ENCODE measurements around the gene KIRREL3. TPM values are rescaled to one million over a fixed set of nuclear protein-coding genes. Genes with fewer than 3 reads are reported as not detected.

Gene KIRREL3
- polyA plus RNA-seq, 1 of the 3 experiments (the other 2 are of a cell fraction), result 3.7 TPM

DNA sequence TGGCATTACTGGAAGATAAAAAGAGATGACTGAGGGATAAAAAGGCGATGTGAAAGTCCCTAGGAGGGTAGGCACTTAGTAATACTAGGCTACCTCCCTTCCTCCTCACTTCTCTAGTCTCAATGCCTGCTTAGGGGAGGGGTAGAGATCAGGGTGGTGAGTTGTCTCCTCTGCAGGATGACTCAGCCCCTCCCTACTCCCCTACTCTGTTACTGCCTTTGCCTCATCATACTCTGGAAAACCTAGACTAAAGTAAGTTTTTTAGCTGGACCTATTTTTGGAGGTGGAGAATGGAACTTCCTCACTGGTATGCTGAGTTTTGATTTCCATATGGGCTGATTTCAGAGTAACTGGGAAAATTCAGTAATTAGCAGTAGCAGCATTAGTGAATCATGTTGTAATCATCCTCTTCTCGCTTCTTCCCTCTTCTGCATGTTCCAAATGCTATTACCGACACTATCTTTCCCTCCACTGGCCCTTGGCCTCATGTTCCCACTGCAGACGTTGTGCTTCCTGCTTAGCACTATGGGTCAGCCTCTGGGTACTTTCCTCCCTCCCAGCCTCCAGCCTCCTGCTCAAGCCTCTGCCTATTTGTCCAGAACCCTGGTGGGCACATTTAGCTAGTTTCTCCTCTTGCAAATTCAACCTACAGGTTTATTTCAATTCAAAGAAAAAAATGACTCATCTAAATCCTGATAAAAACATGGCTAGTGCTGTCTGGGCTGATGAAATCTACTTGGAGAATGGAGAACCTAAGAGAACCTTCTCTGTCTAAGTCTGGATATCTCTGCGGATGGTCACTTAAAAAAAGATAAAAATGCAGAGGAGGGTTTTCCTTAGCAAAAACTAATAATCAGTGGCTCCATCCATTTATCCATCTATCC lies 363.4 kb downstream of the KIRREL3 start:
- H3K9me3 ChIP-seq, result no peaks in the 10 kb centered on the region
- H3K4me1 ChIP-seq (ENCODE audit: control insufficient read depth in 1 of 2, insufficient read depth in 2 of 2, low read depth in 1 of 2, low read length in 1 of 2), result peaks cover 9 to 28% of the 10 kb centered on the region in 2 experiments
- no peaks in the 10 kb centered on the region for H3K27me3 ChIP-seq (ENCODE audit: insufficient read depth)
- no peak overlapping the region for H2AFZ ChIP-seq (ENCODE audit: low read depth)
- H3K9ac ChIP-seq, result peak overlapping the region; percentile 59
- peaks cover 26% of the 10 kb centered on the region for H3F3A ChIP-seq (replicated peaks; ENCODE audit: insufficient read depth)
- peak overlapping the region; percentile 67 for H3K4me2 ChIP-seq
- H3K36me3 ChIP-seq (replicated peaks in 1 of 2; ENCODE audit: control insufficient read depth in 1 of 2, insufficient read depth in 2 of 2, low read length in 1 of 2), result no peaks in the 10 kb centered on the region
- H3K27ac ChIP-seq (ENCODE audit: low read depth in 2 of 2, low read length in 1 of 2), result peak overlapping the region; percentile 34 to 90; a peak in 3 of 4 replicates
- H3K9me2 ChIP-seq, result no peaks in the 10 kb centered on the region
- DNase-seq, result no peak
- 30% methylated on average over 5 of the region's 5 CpGs for WGBS (ENCODE audit: low lambda C conversion rate)
- ChIA-PET CTCF (interaction anchor here (1.6 kb wide), 1 partner anchor 30 kb away, joined by 9 read pairs; no protein-coding TSS in a partner anchor), POLR2A (no interaction called here)
- peak overlapping the region in 1 of 2 experiments; percentile 31; a peak in 2 of 4 replicates for H3K4me3 ChIP-seq (ENCODE audit: low read depth in 2 of 2, low read length in 1 of 2)
- no peak for TF ChIP-seq EZH2phosphoT487 (IDR thresholded peaks at IDR 0.05; ENCODE audit: borderline replicate concordance, low read depth)
- no peak for TF ChIP-seq TAF1 (IDR thresholded peaks at IDR 0.05; ENCODE audit: borderline replicate concordance, low read depth, low read length)
- no peak for TF ChIP-seq NRF1 (IDR thresholded peaks at IDR 0.05; ENCODE audit: low read depth, low read length)
- no peak for TF ChIP-seq CHD2 (IDR thresholded peaks at IDR 0.05; ENCODE audit: low read length, partially characterized antibody)
- TF ChIP-seq, protein P1, sequence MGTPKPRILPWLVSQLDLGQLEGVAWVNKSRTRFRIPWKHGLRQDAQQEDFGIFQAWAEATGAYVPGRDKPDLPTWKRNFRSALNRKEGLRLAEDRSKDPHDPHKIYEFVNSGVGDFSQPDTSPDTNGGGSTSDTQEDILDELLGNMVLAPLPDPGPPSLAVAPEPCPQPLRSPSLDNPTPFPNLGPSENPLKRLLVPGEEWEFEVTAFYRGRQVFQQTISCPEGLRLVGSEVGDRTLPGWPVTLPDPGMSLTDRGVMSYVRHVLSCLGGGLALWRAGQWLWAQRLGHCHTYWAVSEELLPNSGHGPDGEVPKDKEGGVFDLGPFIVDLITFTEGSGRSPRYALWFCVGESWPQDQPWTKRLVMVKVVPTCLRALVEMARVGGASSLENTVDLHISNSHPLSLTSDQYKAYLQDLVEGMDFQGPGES (IDR thresholded peaks at IDR 0.05; ENCODE audit: low read depth, low read length), result no peak
- TF ChIP-seq, protein P2, sequence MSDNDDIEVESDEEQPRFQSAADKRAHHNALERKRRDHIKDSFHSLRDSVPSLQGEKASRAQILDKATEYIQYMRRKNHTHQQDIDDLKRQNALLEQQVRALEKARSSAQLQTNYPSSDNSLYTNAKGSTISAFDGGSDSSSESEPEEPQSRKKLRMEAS (IDR thresholded peaks at IDR 0.05; ENCODE audit: low read depth), result peak; percentile 23; the same call in 1 of the 2 replicates
- TF ChIP-seq TEAD4 (IDR thresholded peaks at IDR 0.05; ENCODE audit: borderline replicate concordance, insufficient read depth), result no peak
- TF ChIP-seq RCOR1 (IDR thresholded peaks at IDR 0.05; ENCODE audit: low read length), result no peak
- TF ChIP-seq EP300 (IDR thresholded peaks at IDR 0.05; ENCODE audit: borderline replicate concordance in 1 of 2, low read depth in 1 of 2, low read length in 1 of 2), result peak in 1 of 2 experiments; percentile 18; a peak in 1 of 4 replicates
- no peak for TF ChIP-seq GATA2 (CRISPR knock-in tag; IDR thresholded peaks at IDR 0.05)
- TF ChIP-seq, protein P3, sequence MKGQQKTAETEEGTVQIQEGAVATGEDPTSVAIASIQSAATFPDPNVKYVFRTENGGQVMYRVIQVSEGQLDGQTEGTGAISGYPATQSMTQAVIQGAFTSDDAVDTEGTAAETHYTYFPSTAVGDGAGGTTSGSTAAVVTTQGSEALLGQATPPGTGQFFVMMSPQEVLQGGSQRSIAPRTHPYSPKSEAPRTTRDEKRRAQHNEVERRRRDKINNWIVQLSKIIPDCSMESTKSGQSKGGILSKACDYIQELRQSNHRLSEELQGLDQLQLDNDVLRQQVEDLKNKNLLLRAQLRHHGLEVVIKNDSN (IDR thresholded peaks at IDR 0.05; ENCODE audit: borderline replicate concordance, low read depth), result no peak
- TF ChIP-seq, protein P4, sequence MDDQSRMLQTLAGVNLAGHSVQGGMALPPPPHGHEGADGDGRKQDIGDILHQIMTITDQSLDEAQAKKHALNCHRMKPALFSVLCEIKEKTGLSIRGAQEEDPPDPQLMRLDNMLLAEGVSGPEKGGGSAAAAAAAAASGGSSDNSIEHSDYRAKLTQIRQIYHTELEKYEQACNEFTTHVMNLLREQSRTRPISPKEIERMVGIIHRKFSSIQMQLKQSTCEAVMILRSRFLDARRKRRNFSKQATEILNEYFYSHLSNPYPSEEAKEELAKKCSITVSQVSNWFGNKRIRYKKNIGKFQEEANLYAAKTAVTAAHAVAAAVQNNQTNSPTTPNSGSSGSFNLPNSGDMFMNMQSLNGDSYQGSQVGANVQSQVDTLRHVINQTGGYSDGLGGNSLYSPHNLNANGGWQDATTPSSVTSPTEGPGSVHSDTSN (IDR thresholded peaks at IDR 0.05), result peak; percentile 10; the same call in 1 of the 2 replicates
- TF ChIP-seq RXRA (IDR thresholded peaks at IDR 0.05; ENCODE audit: borderline replicate concordance, low read depth), result no peak
- TF ChIP-seq MEF2A (IDR thresholded peaks at IDR 0.05; ENCODE audit: borderline replicate concordance, low read depth), result no peak
- TF ChIP-seq, protein P5, sequence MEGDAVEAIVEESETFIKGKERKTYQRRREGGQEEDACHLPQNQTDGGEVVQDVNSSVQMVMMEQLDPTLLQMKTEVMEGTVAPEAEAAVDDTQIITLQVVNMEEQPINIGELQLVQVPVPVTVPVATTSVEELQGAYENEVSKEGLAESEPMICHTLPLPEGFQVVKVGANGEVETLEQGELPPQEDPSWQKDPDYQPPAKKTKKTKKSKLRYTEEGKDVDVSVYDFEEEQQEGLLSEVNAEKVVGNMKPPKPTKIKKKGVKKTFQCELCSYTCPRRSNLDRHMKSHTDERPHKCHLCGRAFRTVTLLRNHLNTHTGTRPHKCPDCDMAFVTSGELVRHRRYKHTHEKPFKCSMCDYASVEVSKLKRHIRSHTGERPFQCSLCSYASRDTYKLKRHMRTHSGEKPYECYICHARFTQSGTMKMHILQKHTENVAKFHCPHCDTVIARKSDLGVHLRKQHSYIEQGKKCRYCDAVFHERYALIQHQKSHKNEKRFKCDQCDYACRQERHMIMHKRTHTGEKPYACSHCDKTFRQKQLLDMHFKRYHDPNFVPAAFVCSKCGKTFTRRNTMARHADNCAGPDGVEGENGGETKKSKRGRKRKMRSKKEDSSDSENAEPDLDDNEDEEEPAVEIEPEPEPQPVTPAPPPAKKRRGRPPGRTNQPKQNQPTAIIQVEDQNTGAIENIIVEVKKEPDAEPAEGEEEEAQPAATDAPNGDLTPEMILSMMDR (IDR thresholded peaks at IDR 0.05), result peak; percentile 16; the same call in 1 of the 2 replicates
- TF ChIP-seq JUND (IDR thresholded peaks at IDR 0.05), result peak; percentile 70
- TF ChIP-seq GABPA (IDR thresholded peaks at IDR 0.05; ENCODE audit: low read depth), result no peak
- TF ChIP-seq TCF12 (IDR thresholded peaks at IDR 0.05), result peak; percentile 27; the same call in 1 of the 2 replicates
- TF ChIP-seq, protein P6, sequence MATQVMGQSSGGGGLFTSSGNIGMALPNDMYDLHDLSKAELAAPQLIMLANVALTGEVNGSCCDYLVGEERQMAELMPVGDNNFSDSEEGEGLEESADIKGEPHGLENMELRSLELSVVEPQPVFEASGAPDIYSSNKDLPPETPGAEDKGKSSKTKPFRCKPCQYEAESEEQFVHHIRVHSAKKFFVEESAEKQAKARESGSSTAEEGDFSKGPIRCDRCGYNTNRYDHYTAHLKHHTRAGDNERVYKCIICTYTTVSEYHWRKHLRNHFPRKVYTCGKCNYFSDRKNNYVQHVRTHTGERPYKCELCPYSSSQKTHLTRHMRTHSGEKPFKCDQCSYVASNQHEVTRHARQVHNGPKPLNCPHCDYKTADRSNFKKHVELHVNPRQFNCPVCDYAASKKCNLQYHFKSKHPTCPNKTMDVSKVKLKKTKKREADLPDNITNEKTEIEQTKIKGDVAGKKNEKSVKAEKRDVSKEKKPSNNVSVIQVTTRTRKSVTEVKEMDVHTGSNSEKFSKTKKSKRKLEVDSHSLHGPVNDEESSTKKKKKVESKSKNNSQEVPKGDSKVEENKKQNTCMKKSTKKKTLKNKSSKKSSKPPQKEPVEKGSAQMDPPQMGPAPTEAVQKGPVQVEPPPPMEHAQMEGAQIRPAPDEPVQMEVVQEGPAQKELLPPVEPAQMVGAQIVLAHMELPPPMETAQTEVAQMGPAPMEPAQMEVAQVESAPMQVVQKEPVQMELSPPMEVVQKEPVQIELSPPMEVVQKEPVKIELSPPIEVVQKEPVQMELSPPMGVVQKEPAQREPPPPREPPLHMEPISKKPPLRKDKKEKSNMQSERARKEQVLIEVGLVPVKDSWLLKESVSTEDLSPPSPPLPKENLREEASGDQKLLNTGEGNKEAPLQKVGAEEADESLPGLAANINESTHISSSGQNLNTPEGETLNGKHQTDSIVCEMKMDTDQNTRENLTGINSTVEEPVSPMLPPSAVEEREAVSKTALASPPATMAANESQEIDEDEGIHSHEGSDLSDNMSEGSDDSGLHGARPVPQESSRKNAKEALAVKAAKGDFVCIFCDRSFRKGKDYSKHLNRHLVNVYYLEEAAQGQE (IDR thresholded peaks at IDR 0.05; ENCODE audit: low read depth, low read length), result no peak
- TF ChIP-seq FOSL2 (IDR thresholded peaks at IDR 0.05; ENCODE audit: borderline replicate concordance, low read depth), result peak; percentile 85
- TF ChIP-seq FOXM1 (IDR thresholded peaks at IDR 0.05; ENCODE audit: low read depth), result no peak
- TF ChIP-seq POLR2AphosphoS5 (IDR thresholded peaks at IDR 0.05; ENCODE audit: low read depth, low read length), result no peak
- no peaks in the 10 kb centered on the region for H3K79me2 ChIP-seq (ENCODE audit: insufficient read depth)
- H4K20me1 ChIP-seq (ENCODE audit: insufficient read depth), result no peaks in the 10 kb centered on the region

Measured in SK-N-SH (cell line).